Activated T-helper 1 cell treated with anti-CD3 and anti-CD28 coated beads, Interleukin-2, amount 50 U/mL, for 16 hours (primary cell): ENCODE results near the gene STOML3.

Experiments
- DNase-seq, 2 donors: peaks; one replicate each; pipeline ENCODE4 v3.0.0-alpha.2; 2020; ENCODE audit warnings: low read depth in 1 of 2, low spot score in 1 of 2

STOML3 gene

DNA sequence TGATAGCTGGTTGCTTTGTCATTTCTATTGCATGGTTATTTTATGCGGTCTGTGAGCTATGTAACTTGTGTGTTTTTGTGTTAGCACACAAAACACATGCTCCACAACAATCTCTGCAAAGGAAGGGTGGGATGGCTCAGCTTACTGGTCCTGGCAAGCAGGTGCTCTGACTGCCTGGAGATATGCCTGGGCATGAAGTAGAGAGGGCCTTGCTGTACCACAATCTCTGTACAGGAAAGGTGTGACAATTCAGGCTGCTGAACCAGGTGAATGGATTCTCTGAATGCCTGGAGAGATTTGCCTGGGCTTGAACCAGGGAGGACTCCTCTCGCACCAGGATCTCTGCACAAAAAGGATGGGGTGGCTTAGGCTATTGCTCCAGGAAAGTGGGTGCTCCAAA is 69.5 kb downstream of the STOML3 start:
- no peak for DNase-seq
